Retinal pigment epithelial cell (primary cell): ENCODE results near the gene REG3A.

Experiments used
- DNase-seq: peaks from one replicate; pipeline ENCODE4 v3.0.0-alpha.2; 2010; ENCODE audit warnings: low read depth
- H3K4me3 ChIP-seq: 2 replicates; pipeline ENCODE4 v1.5.1; 2011; ENCODE audit warnings: mild to moderate bottlenecking, low read length, control low read depth, moderate library complexity
- CTCF ChIP-seq: conservative IDR thresholded peaks from 2 replicates; pipeline ENCODE4 v1.5.1; 2011; ENCODE audit warnings: low read depth, low read length, control low read depth, inconsistent platforms

REG3A gene

GRCh38 chr2:79179036-79179435 lies 19.5 kb upstream of the REG3A start:
- H3K4me3 ChIP-seq = no peak overlapping the region
- DNase-seq = no peak
- no peak for TF ChIP-seq CTCF

GRCh38 chr2:79178076-79178674 lies 18.6 kb upstream of the REG3A start:
- no peak for TF ChIP-seq CTCF
- DNase-seq = no peak
- H3K4me3 ChIP-seq = no peak overlapping the region

- no peak for DNase-seq
- no peak for TF ChIP-seq CTCF
- H3K4me3 ChIP-seq = no peak overlapping the region
These were observed 11.9 kb upstream of the REG3A start for GRCh38 chr2:79171348-79171958.

GRCh38 chr2:79162801-79163200 lies 3.2 kb upstream of the REG3A start:
- no peak overlapping the region for H3K4me3 ChIP-seq
- no peak for DNase-seq
- no peak for TF ChIP-seq CTCF

GRCh38 chr2:79162132-79162531 lies 2.6 kb upstream of the REG3A start:
- TF ChIP-seq CTCF = no peak
- H3K4me3 ChIP-seq = no peak overlapping the region
- no peak for DNase-seq

GRCh38 chr2:79159030-79159429 lies 523 bp downstream of the REG3A start:
- no peak for TF ChIP-seq CTCF
- no peak overlapping the region for H3K4me3 ChIP-seq
- no peak for DNase-seq

- TF ChIP-seq CTCF = no peak
- DNase-seq = no peak
- H3K4me3 ChIP-seq = no peak overlapping the region
These were observed 3.6 kb downstream of the REG3A start for GRCh38 chr2:79155826-79156476.
